Natural killer cell treated with Interleukin-12 subunit alpha and Interleukin-12 subunit beta and Interleukin-15 and Interleukin-18, amount 100 ng/mL, for 72 hours (primary cell): ENCODE results near the gene DNAJC11. TPM values are rescaled to one million over a fixed set of nuclear protein-coding genes. Genes with fewer than 3 reads are reported as not detected.

Experiments
- ATAC-seq, 2 donors: fragments of 150-1000 bp; cut with Tn5 transposase in 1 of 2; sonication (Bioruptor Pico), chemical (Tn5 transposase) in 1 of 2; 2 replicates each; pipeline ENCODE4 v1.10.0; 2021
- DNase-seq: peaks from one replicate; pipeline ENCODE4 v3.0.0; 2022; ENCODE audit warnings: low spot score
- H3K27ac Mint-ChIP-seq, 2 donors: 1 replicate in 1 of 2; 2 replicates in 1 of 2; pipeline ENCODE4 v1.8.0; 2022; ENCODE audit warnings: mixed read lengths in 2 of 2, mild to moderate bottlenecking in 1 of 2, moderate library complexity in 1 of 2
- H3K27me3 Mint-ChIP-seq, 2 donors: 1 replicate in 1 of 2; 2 replicates in 1 of 2; pipeline ENCODE4 v1.8.0; 2022; ENCODE audit warnings: mixed read lengths in 2 of 2
- H3K36me3 Mint-ChIP-seq: one replicate; pipeline ENCODE4 v1.8.0; 2022; ENCODE audit warnings: mixed read lengths
- H3K4me1 Mint-ChIP-seq, 2 donors: 1 replicate in 1 of 2; 2 replicates in 1 of 2; pipeline ENCODE4 v1.8.0; 2022; ENCODE audit warnings: low read depth in 2 of 2, mixed read lengths in 2 of 2, mild to moderate bottlenecking in 1 of 2
- H3K4me3 Mint-ChIP-seq: one replicate; pipeline ENCODE4 v1.8.0; 2022; ENCODE audit warnings: mixed read lengths
- H3K9me3 Mint-ChIP-seq: 2 replicates; pipeline ENCODE4 v1.8.0; 2022; ENCODE audit warnings: mixed read lengths
- total RNA-seq, 2 donors: library from RNA; stranded (reverse); gene quantifications; one replicate each; pipeline ENCODE4 v1.2.3, GENCODE V29; 2022

DNAJC11 gene
- total RNA-seq, 2 donors from 2014 or later = 60.7 to 96.8 TPM

DNA sequence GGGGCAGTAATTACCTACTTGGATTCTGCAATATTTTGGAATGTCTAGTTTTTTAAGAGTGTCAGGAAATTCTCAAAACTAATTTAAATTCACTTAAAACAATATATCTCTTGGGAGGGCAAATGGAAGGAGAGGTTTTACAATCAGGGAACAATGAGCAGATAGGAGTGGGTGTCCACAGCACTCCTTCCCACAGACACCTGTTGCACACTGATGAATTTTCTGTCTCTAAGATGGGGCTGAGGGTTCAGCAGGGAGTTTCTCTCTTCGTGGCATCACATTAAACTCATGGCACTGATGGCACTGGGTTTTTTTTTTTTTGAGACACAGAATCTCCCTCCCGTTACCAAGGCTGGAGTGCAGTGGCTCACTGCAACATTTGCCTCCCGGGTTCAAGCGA lies 82.6 kb downstream of the DNAJC11 start:
- peaks cover 11 to 13% of the 10 kb centered on the region in 2 donors for H3K4me1 Mint-ChIP-seq
- ATAC-seq (no peak), DNase-seq (no peak)
- no peaks in the 10 kb centered on the region for H3K9me3 Mint-ChIP-seq
- H3K4me3 Mint-ChIP-seq = no peak overlapping the region
- H3K36me3 Mint-ChIP-seq = no peaks in the 10 kb centered on the region
- no peaks in the 10 kb centered on the region for H3K27me3 Mint-ChIP-seq
- no peak overlapping the region for H3K27ac Mint-ChIP-seq

DNA sequence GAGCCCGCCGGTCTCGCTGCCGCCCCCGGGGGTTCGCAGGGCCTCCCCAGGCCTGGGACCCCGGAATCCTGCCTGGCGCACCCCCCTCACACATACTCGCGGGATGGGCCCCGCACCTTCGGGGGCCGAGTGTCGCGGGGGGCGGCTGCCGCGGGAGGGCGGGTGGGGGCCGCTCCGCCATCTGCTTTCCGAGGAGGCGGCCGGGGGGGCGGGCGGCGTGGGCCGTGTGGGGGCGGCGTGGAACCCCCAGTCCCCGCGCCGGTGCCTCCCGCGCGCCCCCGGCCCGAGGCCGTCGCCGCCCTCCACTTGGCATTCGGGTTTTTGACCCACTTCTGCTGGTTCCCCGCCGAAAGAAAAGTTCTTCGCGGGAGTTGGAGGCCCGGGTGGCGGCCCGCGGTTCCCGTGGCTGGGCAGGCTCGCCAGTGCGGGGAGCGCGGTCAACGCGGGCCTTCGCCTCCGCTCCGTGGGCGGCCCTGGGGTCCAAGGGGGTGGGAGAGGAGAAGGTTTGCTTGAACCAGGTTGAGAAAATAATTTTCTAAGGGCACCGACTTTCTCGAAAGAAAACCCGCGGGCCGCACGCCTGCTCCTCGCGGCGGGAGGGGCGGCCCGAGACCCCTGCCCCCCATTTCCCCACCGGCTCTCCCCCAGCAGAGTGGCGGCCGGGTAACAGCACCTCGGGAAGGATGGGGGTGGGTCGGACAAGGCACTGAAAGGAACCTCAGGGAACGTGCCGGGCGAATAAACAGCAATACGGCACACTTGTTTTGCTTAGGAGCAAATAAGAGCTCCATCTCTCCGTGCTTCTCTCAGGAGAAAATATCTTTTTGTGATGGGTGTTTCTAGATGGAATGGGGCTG lies 86.5 kb downstream of the DNAJC11 start:
- no peak for ATAC-seq
- no peak for DNase-seq
- Mint-ChIP-seq H3K36me3 (no peaks in the 10 kb centered on the region), H3K9me3 (no peaks in the 10 kb centered on the region), H3K27ac (peak overlapping the region in 1 of 2 donors; percentile 60), H3K4me3 (peak overlapping the region; percentile 79), H3K27me3 (no peaks in the 10 kb centered on the region), H3K4me1 (peaks cover 12 to 16% of the 10 kb centered on the region in 2 donors)

GRCh38 chr1:6614019-6614928 lies 87.3 kb downstream of the DNAJC11 start:
- peak; percentile 79 for DNase-seq
- H3K9me3 Mint-ChIP-seq = no peaks in the 10 kb centered on the region
- no peak overlapping the region for H3K27ac Mint-ChIP-seq
- peaks cover 12 to 16% of the 10 kb centered on the region in 2 donors for H3K4me1 Mint-ChIP-seq
- ATAC-seq = peak in 1 of 2 donors; percentile 21
- H3K4me3 Mint-ChIP-seq = peak overlapping the region; percentile 78
- no peaks in the 10 kb centered on the region for H3K27me3 Mint-ChIP-seq
- H3K36me3 Mint-ChIP-seq = no peaks in the 10 kb centered on the region

DNA sequence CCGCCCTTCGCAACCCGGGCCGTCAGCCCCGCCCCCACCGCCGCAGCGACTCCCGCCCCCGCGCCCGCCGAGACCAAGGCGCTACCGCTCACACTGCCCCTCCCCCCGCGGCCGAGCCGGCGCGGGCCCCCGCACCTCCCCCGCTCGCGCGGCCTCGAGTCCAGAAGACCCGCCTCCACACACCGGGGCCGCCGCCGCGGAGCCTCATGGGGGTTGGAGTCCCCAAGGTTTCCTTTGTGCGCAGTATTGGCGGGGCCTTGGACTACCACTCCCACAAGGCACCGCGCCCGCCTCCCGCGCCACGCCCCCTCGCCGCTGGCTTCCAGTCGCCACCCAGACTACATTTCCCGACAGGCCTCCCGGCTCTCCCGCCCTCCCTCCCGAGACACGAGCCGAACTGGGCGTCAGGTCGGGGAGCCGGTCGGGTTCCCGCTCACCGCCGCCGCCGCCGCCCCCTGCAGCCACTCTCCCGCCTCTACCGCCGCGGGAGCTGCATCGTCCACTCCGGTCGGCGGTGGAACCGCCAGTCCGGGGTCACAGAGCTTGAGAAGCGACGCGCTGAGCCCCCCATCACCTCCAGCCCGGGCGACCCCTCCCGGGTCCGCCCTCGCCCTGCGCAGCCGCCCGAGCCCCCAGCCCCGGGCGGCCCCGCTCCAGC lies 88.1 kb downstream of the DNAJC11 start, which contains the start of gene PHF13:
PHF13 (plus strand) TSS at position 371 of the 658 bp plus-strand sequence. CDS start 336 bp downstream, outside the sequence.
- Mint-ChIP-seq H3K36me3 (no peaks in the 10 kb centered on the region), H3K9me3 (no peaks in the 10 kb centered on the region), H3K4me1 (peaks cover 12 to 16% of the 10 kb centered on the region in 2 donors), H3K4me3 (peak within 1 kb of the TSS; percentile 98), H3K27ac (peak within 1 kb of the TSS; percentile 75 to 82), H3K27me3 (no peaks in the 10 kb centered on the region)
- DNase-seq (peak; percentile 100), ATAC-seq (peak; percentile 99)

GRCh38 chr1:6612641-6613360 lies 88.8 kb downstream of the DNAJC11 start:
- Mint-ChIP-seq H3K4me3 (peak overlapping the region; percentile 98), H3K36me3 (no peaks in the 10 kb centered on the region), H3K9me3 (no peaks in the 10 kb centered on the region), H3K27me3 (no peaks in the 10 kb centered on the region), H3K4me1 (peaks cover 12 to 16% of the 10 kb centered on the region in 2 donors), H3K27ac (peak overlapping the region; percentile 75 to 82)
- DNase-seq (no peak), ATAC-seq (peak in 1 of 2 donors; percentile 55)

GRCh38 chr1:6603915-6604558 lies 97.6 kb downstream of the DNAJC11 start:
- H3K27me3 Mint-ChIP-seq = no peaks in the 10 kb centered on the region
- H3K4me3 Mint-ChIP-seq = peak overlapping the region; percentile 79
- DNase-seq (no peak), ATAC-seq (no peak)
- no peaks in the 10 kb centered on the region for H3K9me3 Mint-ChIP-seq
- H3K27ac Mint-ChIP-seq = peak overlapping the region; percentile 94 to 95
- peaks cover 16 to 32% of the 10 kb centered on the region in 2 donors for H3K4me1 Mint-ChIP-seq
- H3K36me3 Mint-ChIP-seq = no peaks in the 10 kb centered on the region

DNA sequence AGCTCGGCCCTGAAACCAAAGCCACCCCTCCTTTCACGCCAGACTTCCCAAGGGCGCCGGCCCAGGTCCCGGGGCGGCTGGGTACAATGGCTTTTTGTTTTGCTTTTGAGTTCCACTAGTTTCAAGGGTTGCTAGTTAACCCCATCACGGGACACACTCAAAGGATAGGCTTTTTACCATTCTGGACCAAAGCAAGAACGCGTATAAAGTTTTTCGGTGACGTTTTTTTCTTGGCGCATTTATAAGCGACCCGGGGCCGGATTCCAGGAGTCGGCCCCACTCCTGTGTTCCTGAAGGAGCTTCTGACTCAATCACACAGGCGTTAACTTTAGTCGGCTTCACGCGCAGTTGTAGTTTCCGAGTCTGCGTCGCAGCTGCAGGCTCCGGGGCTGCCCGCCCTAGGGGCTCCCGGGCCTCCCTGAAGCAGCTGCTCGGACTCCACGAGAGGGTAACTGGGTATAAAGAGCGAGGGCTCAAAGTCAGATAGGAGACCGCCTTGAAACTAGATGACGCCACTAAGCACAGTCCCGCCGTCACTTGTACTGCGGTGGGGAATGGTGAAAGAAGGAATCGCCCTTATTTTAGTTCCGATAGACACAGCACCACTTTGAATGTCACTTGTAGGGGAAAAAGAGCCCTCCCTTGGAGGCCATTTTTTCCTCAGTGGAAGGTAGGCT lies 98.2 kb downstream of the DNAJC11 start:
- ATAC-seq = peak; percentile 40 to 65
- peaks cover 21 to 38% of the 10 kb centered on the region in 2 donors for H3K4me1 Mint-ChIP-seq
- no peaks in the 10 kb centered on the region for H3K27me3 Mint-ChIP-seq
- peak overlapping the region; percentile 94 to 95 for H3K27ac Mint-ChIP-seq
- no peaks in the 10 kb centered on the region for H3K9me3 Mint-ChIP-seq
- DNase-seq = peak; percentile 74
- H3K4me3 Mint-ChIP-seq = peak overlapping the region; percentile 79
- no peaks in the 10 kb centered on the region for H3K36me3 Mint-ChIP-seq

GRCh38 chr1:6602669-6603237 lies 98.9 kb downstream of the DNAJC11 start, which contains the start of gene KLHL21:
Gene KLHL21 (minus strand): TSS chr1:6602869. CDS start chr1:6602817, 52 bp downstream.
- H3K9me3 Mint-ChIP-seq = no peaks in the 10 kb centered on the region
- peak within 1 kb of the TSS; percentile 94 to 95 for H3K27ac Mint-ChIP-seq
- peak; percentile 89 to 93 for ATAC-seq
- no peaks in the 10 kb centered on the region for H3K36me3 Mint-ChIP-seq
- peak within 1 kb of the TSS; percentile 94 for H3K4me3 Mint-ChIP-seq
- DNase-seq = peak; percentile 96
- H3K27me3 Mint-ChIP-seq = no peaks in the 10 kb centered on the region
- H3K4me1 Mint-ChIP-seq = peaks cover 21 to 38% of the 10 kb centered on the region in 2 donors

DNA sequence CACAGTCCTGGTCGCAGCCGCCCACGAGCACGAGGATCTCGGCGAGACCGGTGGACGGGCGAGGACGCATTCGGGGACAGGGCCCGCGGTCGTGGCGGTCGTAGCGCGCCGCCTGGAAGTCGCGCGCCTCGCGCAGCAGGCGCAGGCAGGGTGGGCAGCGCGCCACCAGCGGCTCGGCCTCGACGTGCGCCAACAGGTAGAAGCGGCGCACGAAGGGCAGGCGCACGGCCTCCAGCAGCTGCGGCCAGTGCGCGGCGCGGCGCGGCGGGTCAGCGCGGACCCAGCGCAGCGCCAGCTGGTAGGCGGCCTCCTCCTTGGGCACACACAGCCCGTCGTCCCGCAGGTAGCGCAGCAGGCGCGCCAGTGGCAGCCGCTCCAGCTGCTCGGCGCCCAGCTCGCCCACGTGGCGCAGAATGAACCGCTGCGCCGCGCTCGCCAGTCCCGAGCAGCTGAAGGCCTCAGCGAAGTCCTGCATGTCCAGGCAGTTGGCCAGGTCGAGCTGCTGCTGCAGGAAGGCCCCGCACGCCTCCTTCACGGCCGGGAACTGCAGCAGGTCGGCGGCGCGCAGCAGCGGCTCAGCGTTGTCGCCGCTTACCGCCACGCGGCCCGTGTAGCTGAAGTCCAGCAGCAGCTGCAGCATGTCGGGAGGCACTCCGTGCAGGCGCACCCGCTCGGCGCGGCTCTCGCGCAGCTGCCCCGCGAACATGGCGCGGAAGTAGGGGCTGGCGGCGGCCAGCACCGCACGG lies 99.5 kb downstream of the DNAJC11 start:
- H3K36me3 Mint-ChIP-seq = no peaks in the 10 kb centered on the region
- peak overlapping the region; percentile 83 to 95 for H3K27ac Mint-ChIP-seq
- DNase-seq (no peak), ATAC-seq (peak; percentile 66 to 72)
- H3K27me3 Mint-ChIP-seq = no peaks in the 10 kb centered on the region
- peak overlapping the region; percentile 94 for H3K4me3 Mint-ChIP-seq
- peaks cover 21 to 38% of the 10 kb centered on the region in 2 donors for H3K4me1 Mint-ChIP-seq
- H3K9me3 Mint-ChIP-seq = no peaks in the 10 kb centered on the region

DNA sequence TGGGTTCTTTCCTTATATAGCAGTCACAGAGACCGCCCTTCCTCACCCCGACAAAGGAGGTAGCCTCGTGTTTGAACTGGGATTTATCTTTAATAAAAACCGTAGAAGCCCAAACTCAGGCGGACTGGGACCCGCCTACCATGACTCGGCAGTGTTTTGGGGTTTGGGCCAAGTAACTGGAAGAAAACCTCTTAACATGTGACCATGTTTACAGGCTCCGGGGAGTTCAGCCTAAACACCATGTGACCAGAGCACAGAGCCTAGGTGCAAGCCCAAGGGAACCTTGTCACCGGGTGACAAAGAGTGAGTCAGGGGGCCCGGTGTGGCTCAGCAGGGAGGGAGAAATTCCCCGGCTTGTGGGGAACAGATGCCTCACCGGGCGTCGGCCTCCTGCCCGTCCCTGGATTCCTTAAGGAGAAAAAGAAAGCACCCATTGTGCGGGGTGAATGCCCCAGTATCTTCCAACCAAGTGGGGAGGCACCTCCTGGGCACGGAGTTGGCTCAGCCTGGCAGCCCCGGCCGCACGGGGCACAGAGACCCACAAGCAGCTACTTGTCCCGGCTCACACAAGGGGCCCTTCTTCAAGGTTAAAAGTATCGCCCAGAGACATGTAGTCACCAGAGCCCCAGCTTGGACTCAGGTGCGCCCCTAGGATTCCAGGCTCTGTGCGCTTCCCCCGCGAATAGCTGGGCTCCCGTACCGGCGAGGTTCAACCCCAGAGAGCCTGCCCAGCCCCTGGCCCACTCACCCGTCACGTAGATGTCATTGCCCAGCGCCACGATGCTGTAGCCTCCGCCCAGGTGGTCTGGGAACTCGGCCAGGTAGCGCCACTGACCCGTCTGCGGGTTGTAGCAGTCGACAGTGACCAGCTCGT lies 100.3 kb downstream of the DNAJC11 start:
- ATAC-seq (peak; percentile 62 to 65), DNase-seq (peak; percentile 82)
- H3K4me3 Mint-ChIP-seq = peak overlapping the region; percentile 94
- H3K4me1 Mint-ChIP-seq = peaks cover 22 to 38% of the 10 kb centered on the region in 2 donors
- H3K27me3 Mint-ChIP-seq = no peaks in the 10 kb centered on the region
- peak overlapping the region; percentile 83 to 95 for H3K27ac Mint-ChIP-seq
- no peaks in the 10 kb centered on the region for H3K36me3 Mint-ChIP-seq
- H3K9me3 Mint-ChIP-seq = no peaks in the 10 kb centered on the region
